Hematopoietic multipotent progenitor cell treated with erythropoietin and hydrocortisone succinate and interleukin-3 and kit ligand, for 17 days (in vitro differentiated cells): ENCODE data around the gene TRMU.
"Not testable (repeated sequence)": the region's sequence is repeated elsewhere in the genome, so short reads cannot be mapped to it uniquely, and the experiment has no call there.

ENCODE experiments used
- DNase-seq: peaks from one replicate; pipeline ENCODE4 v3.0.0-alpha.2; 2015; ENCODE audit warnings: low spot score

Gene TRMU

DNA sequence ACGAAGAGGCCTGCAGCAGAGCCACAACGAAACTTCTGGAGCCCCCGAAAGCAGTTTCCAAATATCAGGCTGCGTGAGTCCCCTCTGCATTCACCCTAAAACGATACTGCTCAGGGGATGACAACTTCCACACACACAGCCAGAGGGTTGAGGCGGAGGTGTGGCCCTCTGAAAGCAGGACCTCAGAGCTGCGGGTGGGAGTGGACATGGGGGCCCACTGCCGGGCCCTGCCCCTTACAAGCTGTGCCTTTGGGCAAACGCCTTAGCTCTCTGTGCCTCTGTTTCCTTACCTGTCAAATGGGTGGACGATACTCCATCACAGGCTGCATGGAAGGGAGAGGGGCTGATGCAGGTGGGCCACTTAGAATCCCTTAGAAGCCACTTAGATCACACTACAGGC lies 53.1 kb downstream of the TRMU start:
- no peak for DNase-seq

DNA sequence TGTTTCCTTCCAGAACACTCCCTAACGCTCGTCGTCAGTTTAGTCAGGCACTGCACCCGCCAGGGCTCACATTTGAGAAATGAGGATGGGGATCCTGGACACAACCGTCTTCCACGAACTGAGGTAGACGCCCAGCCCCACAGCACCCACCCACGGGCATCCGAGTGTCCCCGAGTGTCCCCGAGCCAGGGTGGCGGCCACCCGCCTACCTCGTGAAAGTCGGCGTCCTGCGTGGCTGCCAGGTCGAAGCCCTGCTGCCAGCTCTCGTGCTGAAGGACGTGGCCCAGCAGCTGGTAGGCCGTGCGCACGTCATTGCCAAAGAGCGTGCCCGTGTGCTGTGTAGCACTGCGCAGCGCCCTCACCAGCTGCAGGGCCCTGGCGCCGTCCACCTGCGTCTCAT lies 53.6 kb downstream of the TRMU start:
- no peak for DNase-seq

DNA sequence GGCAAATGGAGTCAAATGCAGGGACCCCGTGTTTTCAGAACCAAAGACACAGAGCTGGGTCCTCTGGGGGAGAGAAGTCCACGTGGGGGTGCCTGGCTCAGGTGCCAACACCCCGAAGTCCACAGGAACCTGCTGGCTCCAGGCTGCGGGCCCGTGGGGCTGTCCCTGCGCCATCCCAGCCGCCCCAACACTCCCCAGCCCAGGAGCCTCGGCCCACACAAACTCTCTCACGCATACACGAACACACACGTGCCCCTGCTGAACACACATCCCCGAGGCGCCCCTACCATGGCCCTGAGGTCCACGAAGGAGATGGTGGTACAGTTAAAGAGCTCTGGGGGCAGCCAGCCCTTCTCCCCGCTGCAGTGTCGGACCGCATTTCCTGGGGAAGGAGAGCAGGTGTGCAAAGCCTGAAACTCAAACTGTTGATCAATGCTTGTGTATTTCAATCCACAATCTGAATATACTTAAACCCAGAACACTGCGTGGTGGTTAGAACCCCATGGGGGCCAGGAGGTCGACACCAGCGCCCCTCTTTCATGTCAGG lies 54.7 kb downstream of the TRMU start:
- no peak for DNase-seq

DNA sequence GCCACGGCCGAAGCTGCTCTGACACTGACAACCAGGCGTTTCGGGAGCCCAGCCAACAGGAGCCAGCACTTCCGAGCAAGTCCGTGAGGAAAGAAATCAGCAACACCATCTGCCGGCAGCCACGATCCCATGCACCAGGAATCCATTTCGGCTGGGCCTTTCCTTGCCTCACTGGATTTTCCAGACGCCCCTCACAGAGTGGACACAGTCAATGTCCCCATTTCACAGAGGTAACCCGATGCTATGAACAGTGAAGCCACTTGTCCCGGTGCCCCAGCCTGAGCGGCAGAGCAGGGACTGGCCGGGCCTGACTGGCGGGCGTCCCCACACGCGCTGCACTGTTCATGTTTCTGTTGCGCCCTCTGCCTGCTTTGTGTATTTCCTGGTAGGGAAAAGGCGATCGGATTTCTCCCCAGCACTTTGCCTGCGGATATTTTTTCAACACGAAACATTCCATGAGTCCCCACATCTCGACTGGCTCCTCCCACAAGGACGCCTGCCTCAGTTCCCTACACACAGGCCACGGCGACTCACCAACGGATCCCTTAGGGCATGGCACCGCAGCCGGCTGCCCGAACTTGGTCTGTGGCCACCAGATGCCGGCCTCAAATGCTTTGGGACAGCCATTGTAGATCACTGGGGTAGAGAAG lies 55.3 kb downstream of the TRMU start:
- no peak for DNase-seq

DNA sequence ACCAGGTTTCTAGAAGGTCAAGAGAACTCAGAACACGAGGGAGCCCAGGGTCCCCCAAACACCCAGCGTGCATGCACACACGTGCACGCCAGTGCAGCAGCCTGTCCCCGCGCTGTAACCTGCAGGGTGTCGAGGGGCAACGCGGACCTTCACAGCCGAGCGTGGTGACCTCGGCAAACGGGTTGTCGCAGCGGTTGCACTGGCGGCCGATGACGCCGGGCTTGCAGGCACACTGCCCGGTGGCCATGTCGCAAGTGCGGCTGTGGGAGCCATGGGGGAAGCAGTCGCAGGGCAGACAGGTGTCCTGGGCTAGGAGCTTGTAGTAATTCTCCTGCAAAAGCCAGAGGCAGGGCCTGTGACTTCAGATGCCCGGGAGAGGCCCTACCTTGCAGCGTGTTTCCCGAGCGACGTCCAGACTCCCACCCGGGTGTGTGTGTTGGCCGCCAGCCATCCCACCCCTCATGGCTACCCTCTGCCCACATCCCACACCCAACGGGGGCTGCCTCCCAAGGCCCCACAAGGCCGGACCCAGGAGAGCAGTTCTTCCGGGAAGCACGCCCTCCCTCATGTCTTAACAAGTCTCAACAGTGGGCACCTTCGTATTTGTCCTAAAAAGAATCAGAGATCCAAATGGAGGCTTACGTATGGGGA lies 56.1 kb downstream of the TRMU start:
- DNase-seq = no peak

DNA sequence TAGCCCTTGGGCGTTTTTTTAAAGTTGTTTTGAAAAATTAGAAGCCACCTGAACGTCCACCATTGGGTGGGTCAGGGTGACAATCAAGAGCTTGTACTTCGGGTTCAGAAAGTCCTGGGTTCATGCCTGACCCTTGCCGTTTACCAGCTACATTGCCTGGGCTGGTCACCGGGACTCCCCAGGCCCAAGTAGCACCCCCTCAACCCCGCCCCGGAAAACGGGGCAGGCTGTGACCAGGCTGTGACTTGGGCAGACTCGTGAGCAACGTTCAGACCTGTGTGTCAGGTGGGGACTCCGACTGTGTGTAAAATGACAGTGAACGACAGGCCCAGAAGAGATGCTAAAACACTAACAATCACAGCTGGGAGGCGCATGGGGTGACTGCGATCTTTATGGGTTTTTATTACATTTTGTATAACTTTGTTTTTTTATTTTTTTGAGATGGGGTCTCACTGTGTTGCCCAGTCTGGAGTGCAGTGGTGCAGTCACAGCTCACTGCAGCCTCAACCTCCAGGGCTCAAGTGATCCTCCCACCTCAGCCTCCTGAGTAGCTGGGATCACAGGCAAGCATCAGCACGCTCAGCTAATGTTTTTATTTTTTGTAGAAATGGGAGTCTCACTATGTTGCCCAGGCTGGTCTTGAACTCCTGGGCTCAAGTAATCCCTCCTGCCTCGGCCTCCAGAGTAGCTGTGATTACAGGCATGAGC lies 56.8 kb downstream of the TRMU start:
- DNase-seq = no peak

DNA sequence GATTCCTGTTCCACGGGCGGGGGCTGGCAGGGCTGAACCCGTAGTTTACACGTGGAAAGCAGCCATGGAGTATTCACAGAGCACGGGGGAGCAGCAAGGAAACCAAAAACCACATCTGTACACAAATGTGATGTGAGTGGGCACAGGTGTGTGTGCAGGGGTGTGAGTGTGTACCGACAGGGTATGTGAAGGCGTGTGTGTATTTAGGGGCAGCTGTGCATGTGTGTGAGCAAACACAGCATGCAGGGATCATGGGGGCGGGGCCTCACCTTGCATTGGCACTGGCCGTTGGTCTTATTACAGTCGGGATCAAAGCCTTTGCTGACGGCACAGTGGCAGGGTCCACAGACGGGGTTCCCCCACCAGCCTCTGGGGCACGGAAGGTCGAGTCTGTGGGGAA lies 58.4 kb downstream of the TRMU start:
- no peak for DNase-seq

DNA sequence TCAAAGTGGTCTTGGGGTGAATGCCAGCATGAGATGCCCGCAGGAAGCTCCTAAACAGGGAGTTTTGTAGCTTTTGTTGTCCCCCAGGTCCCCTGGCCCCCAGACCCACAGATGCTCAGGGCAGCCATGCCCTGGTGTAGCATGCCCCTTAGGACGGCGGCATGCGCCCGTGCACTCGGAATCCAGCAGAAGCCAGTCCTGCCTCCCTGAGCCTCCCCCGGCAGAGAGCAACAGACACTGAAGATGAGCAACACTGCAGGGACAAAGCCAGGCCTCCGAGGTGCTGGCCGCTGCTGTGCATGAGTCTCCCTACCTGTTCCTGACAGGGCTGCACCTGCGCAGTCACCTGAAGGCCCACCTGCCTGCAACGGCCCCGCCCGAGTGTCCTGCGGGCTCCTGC lies 59.1 kb downstream of the TRMU start:
- no peak for DNase-seq

DNA sequence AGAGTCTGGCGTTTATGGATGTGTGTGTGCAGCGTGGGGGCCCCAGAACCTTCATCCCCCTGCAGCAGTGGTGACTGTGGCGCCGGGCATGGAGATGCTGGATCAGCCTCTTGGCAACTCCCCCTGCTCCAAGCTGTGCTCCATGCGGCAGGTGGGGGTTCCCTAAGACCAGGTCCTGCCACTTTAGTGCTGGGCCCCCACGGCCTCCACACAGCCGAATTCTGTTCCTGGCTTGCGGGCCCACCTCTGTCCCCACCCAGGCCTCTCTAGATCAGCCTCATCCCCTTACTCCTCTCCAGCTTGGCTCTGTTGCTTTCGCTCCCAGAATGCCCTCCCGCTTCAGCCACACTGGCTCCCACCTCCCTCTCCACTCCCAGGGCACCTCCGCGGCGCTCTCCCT lies 59.6 kb downstream of the TRMU start:
- DNase-seq = no peak

DNA sequence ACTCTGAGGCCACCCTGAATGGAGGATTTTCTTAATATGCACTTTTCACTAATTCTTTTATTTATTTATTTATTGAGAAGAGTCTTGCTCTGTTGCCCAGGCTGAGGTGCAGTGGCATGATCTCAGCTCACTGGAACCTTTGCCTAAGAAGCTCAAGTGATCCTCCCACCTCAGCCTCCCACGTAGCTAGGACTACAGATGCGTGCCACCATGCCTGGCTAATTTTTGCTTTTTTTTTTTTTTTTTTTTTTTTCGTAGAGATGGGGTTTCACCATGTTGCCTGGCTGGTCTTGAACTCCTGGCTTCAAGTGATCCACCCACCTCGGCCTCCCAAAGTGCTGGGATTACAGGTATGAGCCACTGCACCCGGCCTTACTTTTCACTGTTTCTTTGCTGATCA lies 61.5 kb downstream of the TRMU start:
- not testable (repeated sequence) for DNase-seq

DNA sequence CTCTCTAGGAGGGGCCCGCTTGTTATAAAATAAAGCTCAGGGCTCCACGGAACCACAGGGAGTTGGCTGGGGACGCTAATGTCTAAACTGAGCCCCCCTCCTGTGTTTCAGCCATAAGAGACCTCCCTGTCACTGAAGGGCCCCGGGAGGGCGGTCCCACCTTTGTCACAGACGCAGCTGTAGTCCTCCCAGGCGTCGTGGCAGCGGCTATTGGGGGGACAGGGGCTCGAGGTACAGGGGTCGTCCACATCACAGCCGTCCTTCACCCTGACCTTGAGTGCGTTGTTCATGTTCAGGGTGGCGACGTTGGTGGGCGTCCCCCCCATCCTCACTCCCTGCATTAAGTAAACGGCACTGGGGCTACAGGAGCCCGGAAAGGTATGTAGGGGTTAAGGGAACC lies 62.0 kb downstream of the TRMU start:
- DNase-seq = no peak

DNA sequence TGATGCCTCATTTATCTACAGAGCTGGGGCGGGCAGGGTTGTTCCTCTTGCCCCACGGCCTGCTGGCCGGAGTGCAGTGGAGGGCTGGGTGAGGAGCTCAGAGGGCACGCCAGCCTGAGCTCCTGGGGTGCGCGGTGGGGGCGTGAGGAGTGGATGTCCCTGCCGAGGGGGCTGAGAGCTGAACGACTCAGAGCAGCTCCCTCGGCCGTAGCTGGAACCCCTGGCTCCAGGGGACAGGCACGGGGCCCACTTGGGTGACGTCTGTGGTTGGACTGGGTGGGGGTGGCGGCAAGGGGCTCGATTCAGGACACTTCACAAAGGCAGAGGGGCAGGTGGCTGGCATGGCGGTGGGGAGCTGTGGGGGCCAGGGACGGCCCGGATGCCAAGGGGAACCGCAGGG lies 62.4 kb downstream of the TRMU start:
- no peak for DNase-seq

DNA sequence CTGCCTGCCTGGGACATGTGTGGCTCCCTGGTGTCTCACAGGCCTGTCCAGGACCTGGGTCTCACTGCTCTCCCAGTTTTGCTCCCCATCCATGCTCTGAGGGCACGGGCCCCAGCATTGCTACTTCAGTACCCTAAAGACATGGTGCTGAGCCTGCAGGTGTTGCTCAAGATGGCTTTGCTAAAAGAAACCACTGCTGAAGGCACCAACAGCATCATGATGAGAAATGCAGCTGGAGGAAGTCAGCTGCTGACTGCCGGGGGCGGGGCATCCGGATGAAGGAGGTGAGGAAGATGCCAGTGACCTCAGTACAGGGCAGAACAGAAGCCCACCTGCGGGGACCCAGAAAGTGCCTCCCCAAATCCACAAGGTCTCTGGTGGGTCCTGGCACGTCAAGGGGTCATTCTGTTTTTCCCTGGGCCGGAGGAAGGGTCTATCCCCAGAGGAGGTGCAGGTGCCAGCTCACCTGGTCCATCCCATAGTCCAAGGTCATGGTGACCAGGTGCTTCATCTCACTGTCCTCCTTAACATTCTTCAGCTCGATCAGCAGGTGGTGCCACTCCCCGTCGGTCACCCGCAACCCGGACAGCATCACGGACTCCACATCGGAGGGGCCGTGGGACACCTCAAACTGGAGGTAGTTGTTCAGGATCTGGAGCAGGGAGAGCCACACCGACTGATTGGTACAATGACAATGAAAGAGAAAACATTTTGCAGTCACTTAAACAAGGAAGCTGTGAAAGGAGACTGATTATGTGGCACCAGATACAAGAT lies 63.9 kb downstream of the TRMU start:
- no peak for DNase-seq

DNA sequence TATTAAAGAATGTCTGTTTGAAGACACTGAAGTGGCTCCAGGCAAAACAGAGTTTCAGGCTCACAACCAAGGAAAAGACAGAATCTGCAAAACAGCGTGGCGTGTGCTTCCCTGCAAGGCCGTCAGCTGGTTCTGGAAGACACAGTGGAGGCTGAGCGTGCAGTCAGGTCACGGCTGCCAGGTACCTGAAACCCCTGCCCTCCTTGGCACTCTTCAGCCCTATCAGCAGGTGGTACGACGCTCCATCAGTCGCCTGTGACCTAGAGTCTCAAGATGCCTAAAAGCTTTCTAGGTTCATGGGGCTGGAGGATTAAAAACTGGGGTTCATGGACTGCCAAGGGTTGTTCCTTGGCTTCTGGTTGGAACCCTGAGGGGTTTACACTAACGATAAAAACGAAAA lies 65.9 kb downstream of the TRMU start:
- DNase-seq = no peak

DNA sequence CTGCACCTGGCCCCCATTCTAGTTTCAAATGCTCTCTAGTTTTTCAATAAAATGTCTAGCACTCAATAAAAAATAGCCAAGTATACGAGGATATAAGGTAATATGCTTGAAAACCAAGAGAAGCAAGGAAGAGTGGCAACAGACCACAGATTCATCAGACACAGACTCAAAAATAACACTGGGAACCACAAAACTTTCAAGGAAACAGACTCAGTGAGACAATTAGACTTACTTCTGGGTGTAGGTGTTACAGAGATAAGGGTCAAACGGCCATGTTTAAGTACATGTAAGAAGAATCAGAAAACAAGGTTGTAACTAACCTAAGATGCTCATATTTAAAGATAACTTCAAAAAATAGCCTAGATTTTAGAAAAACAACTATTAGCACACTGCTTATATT lies 67.0 kb downstream of the TRMU start:
- DNase-seq = no peak

DNA sequence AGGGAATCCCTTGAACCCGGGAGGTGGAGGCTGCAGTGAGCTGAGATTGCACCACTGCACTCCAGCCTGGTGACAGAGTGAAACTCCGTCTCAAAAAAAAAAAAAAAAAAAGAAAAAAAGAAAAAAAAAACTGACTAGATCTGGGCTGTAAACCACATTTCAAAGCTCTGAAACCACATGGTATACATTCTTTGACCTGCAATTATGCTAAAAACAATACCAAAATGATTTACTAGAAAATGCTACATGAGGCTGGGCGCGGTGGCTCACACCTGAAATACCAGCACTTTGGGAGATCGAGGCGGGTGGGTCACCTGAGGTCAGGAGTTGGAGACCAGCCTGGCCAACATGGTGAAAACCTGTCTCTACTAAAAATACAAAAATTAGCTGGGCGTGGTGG lies 68.4 kb downstream of the TRMU start:
- DNase-seq = not testable (repeated sequence)

DNA sequence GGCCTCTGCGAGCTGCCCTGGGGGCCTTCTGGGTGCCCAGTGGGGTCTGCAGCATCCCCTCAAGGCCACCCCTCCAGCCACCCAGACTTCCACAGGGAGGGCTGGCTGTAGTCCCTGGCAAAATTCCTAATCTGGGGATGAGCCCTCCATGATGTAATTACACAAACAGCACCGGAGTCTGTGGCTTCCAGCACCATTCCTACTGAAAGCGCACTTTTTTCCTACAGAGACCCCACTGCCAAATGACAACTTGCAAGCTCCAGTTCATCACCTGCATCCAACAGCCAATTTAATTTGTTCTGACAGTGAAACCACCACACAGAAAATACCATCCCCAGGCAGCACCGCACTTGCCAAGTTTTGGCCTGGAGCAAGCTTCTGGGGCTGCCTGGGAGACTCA lies 70.4 kb downstream of the TRMU start:
- no peak for DNase-seq

DNA sequence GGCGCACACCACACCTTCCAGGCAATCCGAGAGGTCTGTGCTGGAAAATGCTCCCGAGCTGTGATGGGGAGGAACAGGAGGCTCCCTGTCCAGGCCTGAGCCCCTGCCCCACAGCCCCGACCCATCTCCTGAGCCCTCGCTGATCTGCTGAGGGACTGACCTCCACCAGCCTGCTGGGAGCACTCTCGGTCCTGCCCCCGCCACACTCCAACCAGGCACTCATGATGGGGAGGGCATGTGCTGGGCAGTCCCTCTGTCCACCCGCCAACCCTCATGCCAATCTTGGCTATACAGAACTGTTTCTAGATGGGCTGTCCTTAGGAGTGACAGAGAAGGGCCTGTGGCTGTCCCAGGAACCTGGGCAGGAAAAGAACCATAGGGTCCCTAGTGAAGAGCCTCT lies 70.8 kb downstream of the TRMU start:
- no peak for DNase-seq

DNA sequence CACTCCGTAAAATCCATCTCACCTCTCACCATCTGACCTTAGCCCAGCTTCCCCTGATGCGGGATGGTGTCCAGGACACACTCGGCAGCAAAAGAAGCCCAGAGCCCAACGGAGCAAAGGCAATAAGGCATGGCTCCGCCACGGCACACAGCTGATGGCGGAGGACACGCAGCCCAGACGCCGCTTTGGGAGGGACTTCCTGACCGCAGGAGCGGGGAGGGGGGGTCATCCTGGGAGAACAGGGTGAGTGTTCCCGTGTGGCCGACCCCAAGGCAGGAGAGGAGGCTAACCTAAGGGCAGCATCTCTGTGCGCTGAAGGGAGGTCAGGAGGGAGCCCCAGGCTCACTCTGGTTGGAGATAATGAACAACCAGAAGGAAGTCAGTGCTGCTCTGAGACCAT lies 71.3 kb downstream of the TRMU start:
- DNase-seq = no peak
